VCaP (cell line): ENCODE results near the gene NEDD4L.

ENCODE experiments used
- H3K27ac ChIP-seq: fragments of 450-650 bp; 2 replicates; pipeline ENCODE4 v1.5.1; 2017
- CTCF ChIP-seq: fragments of 450-650 bp; conservative IDR thresholded peaks from 2 replicates; pipeline ENCODE4 v1.5.1; 2017; ENCODE audit warnings: mild to moderate bottlenecking, moderate library complexity

The NEDD4L gene

GRCh38 chr18:58028109-58028784 is 15.8 kb upstream of the NEDD4L start:
- TF ChIP-seq CTCF, result no peak

DNA sequence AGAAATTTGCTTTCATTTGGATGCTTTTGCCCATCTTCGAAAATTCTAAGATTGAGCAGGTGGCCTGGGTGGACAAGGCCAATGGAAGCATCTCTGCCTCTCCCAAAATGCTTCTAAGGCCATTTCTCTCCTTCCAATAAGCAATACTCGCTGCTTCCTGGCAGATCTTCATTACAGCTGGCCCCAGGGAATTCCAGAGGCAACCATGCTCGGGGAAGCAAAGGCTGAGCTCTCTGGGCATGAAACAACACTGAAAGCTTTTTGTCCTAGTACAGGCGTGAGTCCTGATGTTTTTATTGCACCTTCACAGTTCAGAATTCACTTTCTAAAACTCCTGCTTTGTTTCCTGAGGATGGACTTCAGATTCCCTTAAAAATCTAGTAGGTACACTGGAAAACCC is 11.8 kb upstream of the NEDD4L start:
- TF ChIP-seq CTCF, result no peak
- no peak overlapping the region for H3K27ac ChIP-seq

More at GRCh38 chr18:58028109-58028784, 15.8 kb upstream of the NEDD4L start:
- no peak overlapping the region for H3K27ac ChIP-seq

- no peak for TF ChIP-seq CTCF
Observed at GRCh38 chr18:58033216-58033615, 10.8 kb upstream of the NEDD4L start.

DNA sequence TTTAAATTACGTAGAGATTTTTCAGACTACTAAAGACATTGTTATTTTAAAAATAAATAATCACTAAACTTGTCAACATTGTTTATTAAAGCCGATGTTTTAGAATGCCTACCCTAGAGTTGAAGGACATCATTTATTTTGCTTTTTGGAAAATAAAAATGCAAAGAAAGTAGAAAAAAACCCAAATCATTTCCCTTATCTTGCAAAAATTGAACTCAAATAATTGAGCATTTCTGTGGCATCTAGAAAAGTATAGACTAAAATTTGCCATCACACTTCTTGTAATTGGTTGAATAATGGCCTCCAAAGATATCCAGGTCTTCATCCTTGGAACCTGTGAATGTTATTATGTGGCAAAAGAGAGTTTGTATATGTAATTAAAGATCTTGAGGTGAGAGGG is 9.7 kb upstream of the NEDD4L start:
- H3K27ac ChIP-seq, result no peak overlapping the region
- TF ChIP-seq CTCF, result no peak

More at GRCh38 chr18:58033216-58033615, 10.8 kb upstream of the NEDD4L start:
- H3K27ac ChIP-seq, result no peak overlapping the region

DNA sequence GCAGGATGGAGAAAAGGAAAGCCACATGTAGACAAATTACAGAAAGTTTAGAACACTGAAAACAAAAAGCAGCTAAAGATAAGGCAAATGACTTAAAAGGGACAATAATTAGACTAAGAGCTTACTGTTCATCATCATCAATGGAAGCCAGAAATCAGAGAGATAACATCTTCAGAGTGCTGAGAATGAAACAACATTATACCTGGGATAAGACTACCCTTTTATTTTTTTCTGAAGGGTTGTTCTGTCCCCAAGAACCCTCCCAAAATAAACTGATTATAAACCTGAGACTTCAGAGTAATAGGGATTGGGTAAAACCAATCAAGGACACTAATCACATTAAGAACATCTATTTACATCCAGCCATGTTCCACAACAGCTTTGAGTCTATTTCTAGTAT is 6.9 kb upstream of the NEDD4L start:
- H3K27ac ChIP-seq, result no peak overlapping the region
- no peak for TF ChIP-seq CTCF

- TF ChIP-seq CTCF, result no peak
- no peak overlapping the region for H3K27ac ChIP-seq
Observed at GRCh38 chr18:58038063-58038462, 6.0 kb upstream of the NEDD4L start.

- TF ChIP-seq CTCF, result no peak
- no peak overlapping the region for H3K27ac ChIP-seq
Observed at GRCh38 chr18:58041633-58042032, 2.4 kb upstream of the NEDD4L start.
